ENCODE results near the gene SAMD9L. TPM values are rescaled to one million over a fixed set of nuclear protein-coding genes. Genes with fewer than 3 reads are reported as not detected.

The SAMD9L gene
- total and polyA plus RNA-seq, 2 of the 4 experiments (the other 2 are of a cell fraction), result 1.9 to 4.1 TPM

DNA sequence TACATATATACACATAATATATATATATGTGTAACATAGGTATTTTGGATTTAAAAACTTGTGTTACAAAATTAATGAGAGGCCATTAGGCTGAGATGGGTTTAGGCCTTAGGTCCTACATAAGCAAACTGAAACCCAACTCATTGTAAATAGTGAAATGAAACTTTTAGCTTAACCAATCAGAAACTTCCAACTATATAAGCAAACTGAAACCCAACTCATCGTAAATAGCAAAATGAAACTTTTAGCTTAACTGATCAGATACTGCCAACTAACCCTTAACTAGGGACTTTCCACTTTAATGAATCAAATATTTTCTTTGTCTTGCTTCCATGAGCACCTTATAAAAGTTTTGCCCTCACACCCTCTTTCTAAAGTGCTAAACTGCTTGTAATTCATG is 17.3 kb upstream of the SAMD9L start:
- TF ChIP-seq, protein P1, sequence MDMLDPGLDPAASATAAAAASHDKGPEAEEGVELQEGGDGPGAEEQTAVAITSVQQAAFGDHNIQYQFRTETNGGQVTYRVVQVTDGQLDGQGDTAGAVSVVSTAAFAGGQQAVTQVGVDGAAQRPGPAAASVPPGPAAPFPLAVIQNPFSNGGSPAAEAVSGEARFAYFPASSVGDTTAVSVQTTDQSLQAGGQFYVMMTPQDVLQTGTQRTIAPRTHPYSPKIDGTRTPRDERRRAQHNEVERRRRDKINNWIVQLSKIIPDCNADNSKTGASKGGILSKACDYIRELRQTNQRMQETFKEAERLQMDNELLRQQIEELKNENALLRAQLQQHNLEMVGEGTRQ (IDR thresholded peaks at IDR 0.05; ENCODE audit: low read depth, low read length), result no peak
- TF ChIP-seq RCOR1 (IDR thresholded peaks at IDR 0.05; ENCODE audit: insufficient replicate concordance, low read length) (no peak), BHLHE40 (IDR thresholded peaks at IDR 0.05; ENCODE audit: low read depth, low read length) (no peak), MXI1 (IDR thresholded peaks at IDR 0.05; ENCODE audit: borderline replicate concordance, low read depth, low read length) (no peak), CHD1 (IDR thresholded peaks at IDR 0.05; ENCODE audit: low read depth, low read length) (no peak), SMC3 (IDR thresholded peaks at IDR 0.05; ENCODE audit: low read depth, low read length) (no peak), POLR2A (IDR thresholded peaks at IDR 0.05; ENCODE audit: low read depth, low read length) (no peak), RFX5 (IDR thresholded peaks at IDR 0.05; ENCODE audit: low read depth, low read length) (no peak), FOS (IDR thresholded peaks at IDR 0.05; ENCODE audit: low read depth, low read length) (no peak), CEBPB (IDR thresholded peaks at IDR 0.05; ENCODE audit: low read depth, low read length) (no peak), MAZ (IDR thresholded peaks at IDR 0.05; ENCODE audit: borderline replicate concordance, low read depth, low read length) (no peak)
- TF ChIP-seq, protein P2, sequence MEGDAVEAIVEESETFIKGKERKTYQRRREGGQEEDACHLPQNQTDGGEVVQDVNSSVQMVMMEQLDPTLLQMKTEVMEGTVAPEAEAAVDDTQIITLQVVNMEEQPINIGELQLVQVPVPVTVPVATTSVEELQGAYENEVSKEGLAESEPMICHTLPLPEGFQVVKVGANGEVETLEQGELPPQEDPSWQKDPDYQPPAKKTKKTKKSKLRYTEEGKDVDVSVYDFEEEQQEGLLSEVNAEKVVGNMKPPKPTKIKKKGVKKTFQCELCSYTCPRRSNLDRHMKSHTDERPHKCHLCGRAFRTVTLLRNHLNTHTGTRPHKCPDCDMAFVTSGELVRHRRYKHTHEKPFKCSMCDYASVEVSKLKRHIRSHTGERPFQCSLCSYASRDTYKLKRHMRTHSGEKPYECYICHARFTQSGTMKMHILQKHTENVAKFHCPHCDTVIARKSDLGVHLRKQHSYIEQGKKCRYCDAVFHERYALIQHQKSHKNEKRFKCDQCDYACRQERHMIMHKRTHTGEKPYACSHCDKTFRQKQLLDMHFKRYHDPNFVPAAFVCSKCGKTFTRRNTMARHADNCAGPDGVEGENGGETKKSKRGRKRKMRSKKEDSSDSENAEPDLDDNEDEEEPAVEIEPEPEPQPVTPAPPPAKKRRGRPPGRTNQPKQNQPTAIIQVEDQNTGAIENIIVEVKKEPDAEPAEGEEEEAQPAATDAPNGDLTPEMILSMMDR (conservative IDR thresholded peaks at IDR 0.05; ENCODE audit: low read depth, low read length), result no peak
- Histone ChIP-seq H3K27me3 (ENCODE audit: control insufficient read depth, insufficient read depth, low read length) (no peaks in the 10 kb centered on the region; the same call in 1 of the 2 replicates), H3K27ac (ENCODE audit: insufficient read depth, low read length) (no peak overlapping the region), H3K4ac (ENCODE audit: low read depth, low read length) (no peak overlapping the region), H2BK120ac (ENCODE audit: low read depth, low read length) (no peak overlapping the region), H4K8ac (ENCODE audit: low read depth in 2 of 2, low read length in 2 of 2) (no peak overlapping the region), H2BK5ac (ENCODE audit: low read depth, low read length, poor library complexity, severe bottlenecking) (no peak overlapping the region), H3K9ac (ENCODE audit: low read depth, low read length) (no peak overlapping the region), H2BK20ac (ENCODE audit: low read depth, low read length) (no peak overlapping the region), H4K5ac (ENCODE audit: low read depth, low read length) (no peak overlapping the region), H3K36me3 (ENCODE audit: control insufficient read depth, insufficient read depth, low read length) (no peaks in the 10 kb centered on the region), H3K56ac (ENCODE audit: extremely low read depth, insufficient read depth, low read length) (no peak overlapping the region), H2AK5ac (ENCODE audit: low read depth, low read length) (no peak overlapping the region), H4K91ac (ENCODE audit: insufficient read depth, low read depth, low read length) (no peak overlapping the region), H2AFZ (replicated peaks; ENCODE audit: low read length, poor library complexity) (no peak overlapping the region), H3K23ac (ENCODE audit: low read depth, low read length) (no peak overlapping the region), H3K9me3 (ENCODE audit: control insufficient read depth, insufficient read depth, low read length) (peaks cover 4% of the 10 kb centered on the region; the same call in 1 of the 2 replicates), H3K4me3 (ENCODE audit: insufficient read depth, low read depth, low read length) (no peak overlapping the region), H3K4me1 (ENCODE audit: control insufficient read depth, insufficient read depth, low read length) (no peaks in the 10 kb centered on the region; the same call in 1 of the 2 replicates), H2AK9ac (replicated peaks; ENCODE audit: low read depth, low read length, poor library complexity) (no peak overlapping the region), H3K4me2 (ENCODE audit: low read depth, low read length) (peak overlapping the region; percentile 67; the same call in 1 of the 2 replicates), H3K18ac (ENCODE audit: low read depth, low read length) (no peak overlapping the region), H4K20me1 (ENCODE audit: insufficient read depth, low read length) (no peaks in the 10 kb centered on the region), H3K14ac (replicated peaks; ENCODE audit: low read depth, low read length) (no peak overlapping the region), H3K9me1 (ENCODE audit: insufficient read depth, low read length) (no peaks in the 10 kb centered on the region), H2BK15ac (ENCODE audit: low read depth, low read length) (no peak overlapping the region), H3K79me1 (ENCODE audit: low read depth in 1 of 2, low read length in 2 of 2) (no peaks in the 10 kb centered on the region)
- WGBS, 2 experiments (ENCODE audit: extremely low coverage in 2 of 2, insufficient read length in 1 of 2), result no CpG with 5 or more reads among the region's 1 CpG
- in situ Hi-C loops (cut with MboI; ENCODE audit: low sequenced_read_pairs) (no loop called here), intact Hi-C loops (cut with micrococcal nuclease) (no loop called here), dilution Hi-C loops (cut with HindIII; ENCODE audit: low sequenced_read_pairs, unreplicated experiment) (no loop called here)
- no TSS peak for BruUV-seq (replicated peaks)
- ATAC-seq (ENCODE audit: low read depth) (peak; percentile 57; the same call in 1 of the 2 replicates), DNase-seq (peak; percentile 39)
- CTCF ChIA-PET, result no interaction called here
- POLR2A ChIA-PET (ENCODE audit: unreplicated experiment), result no interaction called here

Data from IMR-90 (cell line).